ENCODE measurements around the gene EVA1B. TPM values are rescaled to one million over a fixed set of nuclear protein-coding genes. Genes with fewer than 3 reads are reported as not detected.

The EVA1B gene
- total and polyA plus RNA-seq, 2 donors from 2014 or later: 31.8 to 91.8 TPM

DNA sequence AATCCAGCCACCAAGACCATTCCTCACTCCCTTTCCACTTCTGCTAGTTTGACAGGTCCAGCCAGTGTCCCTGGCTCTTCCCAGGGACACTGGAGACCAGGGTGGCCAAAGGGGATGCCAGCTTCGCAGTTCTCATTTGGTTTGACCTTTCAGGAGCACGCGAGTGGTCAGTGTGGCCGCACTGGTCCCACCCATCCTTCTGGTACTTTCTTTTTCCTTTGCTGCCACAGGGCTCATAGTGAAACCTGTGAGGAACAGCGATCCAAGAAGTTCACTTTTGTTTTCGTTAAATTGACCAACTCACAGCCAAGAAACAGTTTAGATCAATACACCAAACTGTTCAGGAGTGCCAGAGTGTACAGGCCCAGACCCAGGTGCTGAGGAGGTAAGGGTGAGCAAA lies 14.4 kb upstream of the EVA1B start:
- no peak for DNase-seq
- no peak for TF ChIP-seq CTCF (IDR thresholded peaks at IDR 0.05; ENCODE audit: borderline replicate concordance, extremely low read depth, insufficient read depth)
- no peaks in the 10 kb centered on the region for H3K9me3 ChIP-seq (ENCODE audit: control insufficient read depth in 2 of 3, insufficient read depth in 1 of 3, low read length in 3 of 3)
- H3K9ac ChIP-seq (ENCODE audit: low read length in 3 of 3): no peak overlapping the region
- H3K4me1 ChIP-seq (ENCODE audit: control insufficient read depth in 2 of 3, insufficient read depth in 2 of 3, low read depth in 1 of 3, low read length in 3 of 3): peaks cover 0 to 17% (median 0%) of the 10 kb centered on the region in 3 donors
- intact Hi-C loops (cut with DNase I): no loop called here
- H3K4me3 ChIP-seq (ENCODE audit: low read length in 3 of 3): no peak overlapping the region
- H3K27ac ChIP-seq (ENCODE audit: low read depth in 2 of 2, low read length in 2 of 2): no peak overlapping the region
- H3K36me3 ChIP-seq (ENCODE audit: control insufficient read depth in 2 of 3, insufficient read depth in 3 of 3, low read length in 3 of 3): peaks cover 0 to 4% (median 2%) of the 10 kb centered on the region in 3 donors
- no peak for FAIRE-seq
- no peaks in the 10 kb centered on the region for H3K27me3 ChIP-seq (ENCODE audit: control insufficient read depth, insufficient read depth, low read length)

DNA sequence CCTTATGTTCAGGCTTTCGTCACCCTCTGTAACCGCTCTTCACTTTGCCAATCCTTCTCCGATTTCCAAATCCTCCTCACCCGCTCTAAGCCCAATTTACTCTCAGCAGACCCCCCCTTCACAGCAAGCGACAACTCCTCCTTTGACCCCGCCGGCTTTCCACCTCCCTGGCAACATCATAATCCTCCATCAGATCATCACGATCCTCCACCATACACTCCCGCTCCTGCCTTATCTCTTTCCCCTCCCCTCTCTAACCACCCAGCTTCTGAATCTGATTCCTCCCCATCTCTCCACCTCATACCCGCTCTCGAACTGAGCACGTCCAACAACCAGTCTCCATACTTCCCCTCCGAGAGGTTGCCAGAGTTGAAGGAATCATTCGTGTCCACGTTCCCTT lies 7.5 kb upstream of the EVA1B start:
- DNase-seq (no peak), FAIRE-seq (no peak)
- Histone ChIP-seq H3K4me1 (ENCODE audit: control insufficient read depth in 2 of 3, insufficient read depth in 2 of 3, low read depth in 1 of 3, low read length in 3 of 3) (peaks cover 0 to 9% (median 3%) of the 10 kb centered on the region in 3 donors), H3K9me3 (ENCODE audit: control insufficient read depth in 2 of 3, insufficient read depth in 1 of 3, low read length in 3 of 3) (no peaks in the 10 kb centered on the region), H3K9ac (ENCODE audit: low read length in 3 of 3) (no peak overlapping the region), H3K4me3 (ENCODE audit: low read length in 3 of 3) (no peak overlapping the region), H3K27ac (ENCODE audit: low read depth in 2 of 2, low read length in 2 of 2) (no peak overlapping the region), H3K36me3 (ENCODE audit: control insufficient read depth in 2 of 3, insufficient read depth in 3 of 3, low read length in 3 of 3) (no peaks in the 10 kb centered on the region), H3K27me3 (ENCODE audit: control insufficient read depth, insufficient read depth, low read length) (no peaks in the 10 kb centered on the region)
- TF ChIP-seq CTCF (IDR thresholded peaks at IDR 0.05; ENCODE audit: borderline replicate concordance, extremely low read depth, insufficient read depth): no peak
- intact Hi-C loops (cut with DNase I): no loop called here

- no peaks in the 10 kb centered on the region for H3K27me3 ChIP-seq (ENCODE audit: control insufficient read depth, insufficient read depth, low read length)
- H3K4me1 ChIP-seq (ENCODE audit: control insufficient read depth in 2 of 3, insufficient read depth in 2 of 3, low read depth in 1 of 3, low read length in 3 of 3): peaks cover 3 to 9% (median 5%) of the 10 kb centered on the region in 3 donors
- FAIRE-seq (no peak), DNase-seq (no peak)
- TF ChIP-seq CTCF (IDR thresholded peaks at IDR 0.05; ENCODE audit: borderline replicate concordance, extremely low read depth, insufficient read depth): no peak
- H3K9me3 ChIP-seq (ENCODE audit: control insufficient read depth in 2 of 3, insufficient read depth in 1 of 3, low read length in 3 of 3): no peaks in the 10 kb centered on the region
- intact Hi-C loops (cut with DNase I): no loop called here
- H3K36me3 ChIP-seq (ENCODE audit: control insufficient read depth in 2 of 3, insufficient read depth in 3 of 3, low read length in 3 of 3): no peaks in the 10 kb centered on the region
- no peak overlapping the region for H3K9ac ChIP-seq (ENCODE audit: low read length in 3 of 3)
- H3K4me3 ChIP-seq (ENCODE audit: low read length in 3 of 3): no peak overlapping the region
- H3K27ac ChIP-seq (ENCODE audit: low read depth in 2 of 2, low read length in 2 of 2): no peak overlapping the region
Measured at GRCh38 chr1:36329817-36330216, 6.4 kb upstream of the EVA1B start.

DNA sequence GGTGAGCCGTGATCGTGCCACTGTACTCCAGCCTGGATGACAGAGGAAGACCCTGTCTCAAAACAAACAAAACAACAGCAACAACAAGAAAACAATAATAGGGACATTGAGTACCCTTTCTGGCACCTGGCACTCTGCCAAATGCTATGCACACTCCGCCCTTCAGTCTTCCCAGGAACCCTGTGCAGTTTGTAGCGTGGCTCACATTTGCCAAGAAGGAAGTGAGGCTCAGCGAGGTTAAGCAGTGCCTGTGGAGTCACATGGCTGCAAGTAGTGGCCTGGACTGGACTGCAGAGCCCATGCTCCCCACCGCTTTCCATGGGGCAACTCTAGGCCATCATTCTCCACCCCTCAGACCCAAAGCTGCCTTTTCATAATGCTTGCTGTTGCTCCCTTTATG lies 5.3 kb upstream of the EVA1B start:
- FAIRE-seq (no peak), DNase-seq (peak in 2 of 5 donors; percentile 55 to 81)
- peaks cover 5 to 15% (median 13%) of the 10 kb centered on the region in 3 donors for H3K4me1 ChIP-seq (ENCODE audit: control insufficient read depth in 2 of 3, insufficient read depth in 2 of 3, low read depth in 1 of 3, low read length in 3 of 3)
- H3K9me3 ChIP-seq (ENCODE audit: control insufficient read depth in 2 of 3, insufficient read depth in 1 of 3, low read length in 3 of 3): no peaks in the 10 kb centered on the region
- intact Hi-C loops (cut with DNase I): no loop called here
- no peak overlapping the region for H3K27ac ChIP-seq (ENCODE audit: low read depth in 2 of 2, low read length in 2 of 2)
- H3K4me3 ChIP-seq (ENCODE audit: low read length in 3 of 3): no peak overlapping the region
- no peak for TF ChIP-seq CTCF (IDR thresholded peaks at IDR 0.05; ENCODE audit: borderline replicate concordance, extremely low read depth, insufficient read depth)
- H3K27me3 ChIP-seq (ENCODE audit: control insufficient read depth, insufficient read depth, low read length): no peaks in the 10 kb centered on the region
- H3K9ac ChIP-seq (ENCODE audit: low read length in 3 of 3): no peak overlapping the region
- no peaks in the 10 kb centered on the region for H3K36me3 ChIP-seq (ENCODE audit: control insufficient read depth in 2 of 3, insufficient read depth in 3 of 3, low read length in 3 of 3)

All from kidney (tissue), 14 donors.